Heart left ventricle (tissue), 13 donors: ENCODE data around the gene PRR22.

Experiments
- POLR2A ChIP-seq, 2 donors: fragments of 450-650 bp; IDR thresholded peaks; one replicate each; pipeline ENCODE4 v1.6.1; 2017; ENCODE audit warnings: antibody characterized with exemption in 2 of 2, mild to moderate bottlenecking in 2 of 2, moderate library complexity in 2 of 2
- TF ChIP-seq, protein P1 (sequence below), 12 donors: fragments of 200-600 bp; sonication (generic) in 4 of 12; IDR thresholded peaks; one replicate each; pipeline versions ENCODE4 v1.5.0 to v1.8.0; 2018 to 2022; ENCODE audit warnings: antibody characterized with exemption in 12 of 12, mild to moderate bottlenecking in 5 of 12
- donor health status: ischemic (EF 13 %, LVEDD 7.1; RV severe dilation, severe dysfunction).
- donor health status: DM: no; HTN: yes; CAD: no.
- donor health status: DM: no; HTN: no; CAD: no.
- donor health status: ischemic (EF 25% LVEDD 6.9; RV normal size, moderate dysfunction).
- donor health status: ischemic (EF 25% LVEDD 5.7; RV mildly dilated, moderate dysfunction).
- donor health status: ischemic (EF 35%, LVEDD 5.7; RV mildly dilated, moderate dysfunction).
- donor health status: nonischemic (EF 11% LVEDD 7.7; RV severe dilation, severe dysfunction).
- donor health status: DM: yes; HTN: yes; CAD: no.
- donor health status: PGD.
- donor health status: ischemic (EF 29% LVEDD 5.4; RV normal size, mild dysfunction).
- donor health status: nonischemic (EF 23%, LVEDD 6.1; RV moderate dilation, normal function).

DNA sequence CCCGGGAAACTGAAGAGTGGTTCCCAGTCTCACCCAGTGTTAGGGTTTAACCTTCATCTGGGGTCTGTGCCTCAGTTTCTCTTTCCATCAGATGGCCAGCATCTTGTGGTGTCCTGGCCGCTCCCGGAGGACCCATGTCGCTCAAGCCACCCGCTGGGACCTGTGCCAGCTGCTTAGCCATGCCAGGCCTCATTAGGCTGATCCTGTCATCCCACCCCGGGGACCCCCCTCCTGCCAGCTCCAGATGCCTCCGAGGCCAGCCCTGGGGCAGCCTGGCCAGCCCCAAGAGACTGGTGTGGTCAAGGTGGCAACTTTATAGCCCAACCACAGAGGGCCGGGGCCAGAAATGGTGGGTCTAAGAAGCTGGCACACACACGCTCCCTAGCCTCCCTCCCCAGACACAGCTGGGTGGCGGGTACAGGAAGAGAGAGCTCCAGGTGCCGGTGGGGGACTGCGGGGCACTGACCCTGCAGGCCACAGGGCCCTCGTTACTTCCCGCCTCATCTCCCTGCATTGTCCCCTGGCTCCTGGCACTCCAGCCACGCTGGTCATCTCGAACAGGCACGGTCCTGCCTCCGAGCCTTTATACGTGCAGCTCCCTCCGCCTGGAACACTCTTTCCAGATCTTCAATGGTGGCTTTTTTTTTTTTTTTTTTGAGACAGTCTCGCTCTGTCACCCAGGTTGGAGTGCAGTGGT is 23.7 kb upstream of the PRR22 start:
- TF ChIP-seq, protein P1, sequence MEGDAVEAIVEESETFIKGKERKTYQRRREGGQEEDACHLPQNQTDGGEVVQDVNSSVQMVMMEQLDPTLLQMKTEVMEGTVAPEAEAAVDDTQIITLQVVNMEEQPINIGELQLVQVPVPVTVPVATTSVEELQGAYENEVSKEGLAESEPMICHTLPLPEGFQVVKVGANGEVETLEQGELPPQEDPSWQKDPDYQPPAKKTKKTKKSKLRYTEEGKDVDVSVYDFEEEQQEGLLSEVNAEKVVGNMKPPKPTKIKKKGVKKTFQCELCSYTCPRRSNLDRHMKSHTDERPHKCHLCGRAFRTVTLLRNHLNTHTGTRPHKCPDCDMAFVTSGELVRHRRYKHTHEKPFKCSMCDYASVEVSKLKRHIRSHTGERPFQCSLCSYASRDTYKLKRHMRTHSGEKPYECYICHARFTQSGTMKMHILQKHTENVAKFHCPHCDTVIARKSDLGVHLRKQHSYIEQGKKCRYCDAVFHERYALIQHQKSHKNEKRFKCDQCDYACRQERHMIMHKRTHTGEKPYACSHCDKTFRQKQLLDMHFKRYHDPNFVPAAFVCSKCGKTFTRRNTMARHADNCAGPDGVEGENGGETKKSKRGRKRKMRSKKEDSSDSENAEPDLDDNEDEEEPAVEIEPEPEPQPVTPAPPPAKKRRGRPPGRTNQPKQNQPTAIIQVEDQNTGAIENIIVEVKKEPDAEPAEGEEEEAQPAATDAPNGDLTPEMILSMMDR (IDR thresholded peaks at IDR 0.05): no peak
- TF ChIP-seq POLR2A (IDR thresholded peaks at IDR 0.05): no peak
